ENCODE data around the gene ISY1.
"Not testable (repeated sequence)": the region's sequence is repeated elsewhere in the genome, so short reads cannot be mapped to it uniquely, and the experiment has no call there.

ISY1 gene

DNA sequence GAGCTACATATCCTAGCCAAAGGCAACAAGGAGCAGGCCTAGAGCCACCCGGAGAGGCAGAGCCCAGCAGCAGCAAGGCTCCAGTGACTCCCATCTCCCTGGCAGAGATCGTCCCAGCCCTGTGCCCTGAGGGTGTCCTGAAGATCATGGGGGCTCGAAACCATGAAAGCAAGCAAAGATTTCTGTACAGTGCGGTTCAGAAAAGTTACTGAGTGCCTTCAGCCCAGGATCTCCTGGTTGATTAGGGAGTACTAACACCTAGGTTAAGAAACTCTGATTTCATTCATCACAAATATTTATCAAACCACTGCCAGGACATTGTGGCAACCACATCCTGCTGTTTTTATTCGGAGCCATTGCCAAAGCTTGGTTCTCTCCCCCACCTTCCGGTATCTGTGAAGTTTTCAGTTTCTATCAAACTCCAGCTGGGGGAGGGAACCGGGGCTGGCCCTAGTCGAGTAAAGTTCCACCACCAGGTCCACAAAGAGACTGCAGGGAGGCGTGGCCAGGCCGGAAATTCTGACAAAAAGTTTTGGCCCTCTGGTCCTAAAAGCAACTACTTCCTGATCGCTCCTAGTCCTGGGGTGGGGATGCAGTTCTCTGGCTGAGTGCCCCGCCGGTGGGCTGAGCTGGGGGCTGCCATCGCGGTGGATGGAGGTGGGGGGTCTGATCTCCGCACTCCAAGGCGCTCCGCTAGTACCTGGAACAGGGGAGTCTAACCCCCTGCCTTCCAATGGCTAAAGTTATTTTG lies 40.4 kb downstream of the ISY1 start:
- DNase-seq = no peak

GRCh38 chr3:129119365-129120100 lies 41.3 kb downstream of the ISY1 start:
- DNase-seq = no peak

- DNase-seq = no peak
These were observed 42.1 kb downstream of the ISY1 start for GRCh38 chr3:129118745-129119144.

GRCh38 chr3:129117134-129117533 lies 43.7 kb downstream of the ISY1 start:
- DNase-seq = no peak

DNA sequence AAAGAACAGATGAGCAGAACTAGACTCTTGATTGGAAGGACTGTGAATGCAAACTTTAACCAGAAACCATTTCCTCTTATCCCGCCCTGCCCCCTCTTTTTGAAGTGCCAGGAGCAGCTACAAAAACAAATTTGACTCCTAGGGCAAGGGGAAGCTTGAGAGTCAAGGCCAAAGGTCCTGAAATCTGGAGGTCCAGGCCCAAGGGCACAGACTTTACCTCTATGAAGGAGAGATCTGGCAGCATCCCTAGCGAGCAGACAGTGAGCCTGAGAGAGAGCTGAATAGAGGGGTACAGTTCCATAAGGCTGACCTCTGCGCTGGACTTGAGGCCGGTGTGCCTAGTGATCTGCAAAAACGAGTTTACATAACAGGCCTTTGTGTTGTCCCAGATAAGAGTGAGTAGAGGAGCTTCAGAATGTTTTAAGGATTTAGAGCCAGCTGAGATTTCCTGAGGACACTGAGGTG lies 44.3 kb downstream of the ISY1 start:
- DNase-seq = no peak

DNA sequence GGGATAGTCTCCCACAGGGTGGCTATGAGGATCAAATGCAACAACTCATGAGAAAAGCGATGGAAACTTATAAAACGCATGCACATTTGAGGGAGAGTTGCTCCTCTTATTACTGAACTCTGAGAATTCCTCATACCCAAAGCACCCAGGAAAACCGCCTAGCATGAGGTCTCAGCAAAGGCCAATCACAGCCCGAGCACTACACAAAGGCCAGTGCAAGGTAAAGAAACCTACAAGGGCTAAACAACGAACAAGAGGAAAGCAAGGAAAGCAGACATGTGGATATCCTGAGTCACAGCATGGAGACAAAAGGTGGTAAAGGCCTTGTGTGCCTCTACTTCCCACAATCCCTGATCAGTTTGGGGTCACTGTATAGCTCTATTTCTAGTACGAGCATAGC lies 46.4 kb downstream of the ISY1 start:
- DNase-seq = no peak

- no peak for DNase-seq
These were observed 48.4 kb downstream of the ISY1 start for GRCh38 chr3:129112308-129113052.

- not testable (repeated sequence) for DNase-seq
These were observed 49.6 kb downstream of the ISY1 start for GRCh38 chr3:129111076-129111780.

DNA sequence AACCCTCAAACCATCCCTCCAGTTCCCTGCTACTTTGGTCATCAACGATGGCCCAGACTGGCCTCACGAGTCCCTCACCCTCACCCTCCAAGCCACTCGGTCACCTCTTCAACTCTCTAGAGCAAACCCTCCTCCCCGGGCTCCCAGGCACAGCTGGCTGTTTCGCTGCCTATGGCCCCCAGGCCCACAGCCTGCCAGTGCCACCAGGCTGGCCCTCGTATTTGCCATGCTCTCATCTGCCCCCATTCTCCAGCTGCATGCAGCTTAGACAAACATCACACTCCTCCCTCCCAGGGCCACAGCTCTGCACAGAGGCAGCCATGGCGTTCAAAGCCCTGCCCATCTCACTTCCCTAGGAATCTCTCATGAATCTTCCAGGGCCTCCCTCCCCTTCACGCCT lies 53.1 kb downstream of the ISY1 start:
- peak; percentile 51 for DNase-seq

GRCh38 chr3:129106866-129107565 lies 53.8 kb downstream of the ISY1 start:
- DNase-seq = peak; percentile 75

DNA sequence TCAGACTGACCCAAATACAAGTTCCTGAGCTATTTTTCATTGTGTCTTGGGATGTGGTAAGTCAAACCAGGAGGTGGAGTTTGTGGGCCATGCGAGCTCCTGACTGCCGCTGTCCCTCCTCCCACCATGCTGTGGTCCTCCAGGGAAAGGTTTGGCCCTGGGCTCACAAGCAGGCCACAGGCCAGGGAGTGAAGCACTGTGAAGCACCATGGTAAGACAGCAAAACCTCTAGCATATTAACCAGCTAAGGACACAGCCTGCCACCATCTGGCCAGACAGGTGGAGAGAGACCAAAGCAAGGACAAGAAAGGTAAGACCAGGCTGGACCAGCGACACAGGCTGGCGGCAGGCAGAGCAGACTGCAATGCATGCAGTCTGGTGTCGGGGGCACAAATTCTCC lies 54.5 kb downstream of the ISY1 start:
- peak; percentile 43 for DNase-seq

DNA sequence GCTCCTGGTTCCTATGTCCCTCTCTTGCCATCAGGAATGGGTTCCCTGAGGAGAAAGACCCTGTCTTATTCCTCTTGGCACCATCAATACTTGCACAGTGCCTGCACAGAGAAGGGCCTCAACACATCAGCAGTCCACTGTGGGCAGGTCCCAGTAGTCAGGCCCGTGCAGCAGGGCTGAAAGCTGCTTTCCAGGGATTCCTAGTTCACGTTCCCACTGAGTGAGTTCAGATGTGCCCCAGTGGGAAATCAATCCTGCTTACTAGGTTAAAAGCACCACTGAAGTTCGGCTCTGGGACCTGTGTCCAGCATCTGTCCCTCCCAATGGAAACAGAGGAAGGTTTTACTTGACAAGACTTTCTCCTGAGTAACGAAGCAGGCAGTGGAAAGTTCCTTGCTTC lies 55.0 kb downstream of the ISY1 start:
- DNase-seq = no peak

DNA sequence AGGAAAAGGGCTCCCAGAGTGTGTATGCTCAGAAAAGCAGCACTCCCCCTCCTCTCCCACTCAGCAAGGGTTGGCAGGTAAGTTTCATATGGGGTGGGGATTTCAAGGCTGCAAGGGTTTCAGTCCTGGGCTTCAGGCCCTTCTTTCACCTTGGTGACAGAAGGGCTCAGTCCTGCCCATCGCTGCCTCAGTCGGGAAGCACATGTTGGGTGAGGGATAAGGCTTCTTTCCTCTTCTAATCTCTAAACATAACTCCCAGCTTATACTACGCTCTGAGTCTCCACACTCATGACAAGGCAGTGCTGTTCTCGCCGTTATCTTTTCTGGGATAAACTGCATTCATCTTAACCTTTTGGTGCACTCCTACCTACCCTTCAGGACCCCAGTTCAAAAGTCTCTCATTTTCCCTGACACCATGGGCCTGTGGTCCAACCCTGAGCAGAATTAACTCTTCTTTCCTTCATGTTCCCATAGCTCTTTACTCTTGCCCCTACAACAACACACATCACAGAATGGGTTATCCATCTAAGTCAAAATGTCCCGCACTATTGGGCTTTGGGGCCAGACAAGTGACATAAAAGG lies 56.3 kb downstream of the ISY1 start:
- no peak for DNase-seq

- no peak for DNase-seq
These were observed 56.8 kb downstream of the ISY1 start for GRCh38 chr3:129104051-129104450.

DNA sequence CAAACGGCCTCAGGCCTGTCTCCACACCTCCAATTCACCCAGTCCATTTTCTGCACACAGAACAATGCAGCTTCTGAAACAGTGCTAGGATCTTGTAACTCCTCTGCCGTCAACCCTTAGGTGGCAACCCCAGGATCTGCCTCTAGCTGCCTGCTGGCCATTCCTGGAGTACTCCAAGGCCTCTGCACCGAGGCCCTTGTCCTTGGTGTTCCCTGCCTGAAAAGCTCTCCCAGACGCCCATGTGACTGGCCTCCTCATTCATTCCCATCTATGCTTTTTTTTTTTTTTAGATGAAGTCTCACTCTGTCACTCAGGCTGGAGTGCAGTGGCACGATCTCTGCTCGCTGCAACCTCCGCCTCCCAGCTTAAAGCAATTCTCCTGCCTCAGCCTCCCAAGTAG lies 57.6 kb downstream of the ISY1 start:
- DNase-seq = no peak

DNA sequence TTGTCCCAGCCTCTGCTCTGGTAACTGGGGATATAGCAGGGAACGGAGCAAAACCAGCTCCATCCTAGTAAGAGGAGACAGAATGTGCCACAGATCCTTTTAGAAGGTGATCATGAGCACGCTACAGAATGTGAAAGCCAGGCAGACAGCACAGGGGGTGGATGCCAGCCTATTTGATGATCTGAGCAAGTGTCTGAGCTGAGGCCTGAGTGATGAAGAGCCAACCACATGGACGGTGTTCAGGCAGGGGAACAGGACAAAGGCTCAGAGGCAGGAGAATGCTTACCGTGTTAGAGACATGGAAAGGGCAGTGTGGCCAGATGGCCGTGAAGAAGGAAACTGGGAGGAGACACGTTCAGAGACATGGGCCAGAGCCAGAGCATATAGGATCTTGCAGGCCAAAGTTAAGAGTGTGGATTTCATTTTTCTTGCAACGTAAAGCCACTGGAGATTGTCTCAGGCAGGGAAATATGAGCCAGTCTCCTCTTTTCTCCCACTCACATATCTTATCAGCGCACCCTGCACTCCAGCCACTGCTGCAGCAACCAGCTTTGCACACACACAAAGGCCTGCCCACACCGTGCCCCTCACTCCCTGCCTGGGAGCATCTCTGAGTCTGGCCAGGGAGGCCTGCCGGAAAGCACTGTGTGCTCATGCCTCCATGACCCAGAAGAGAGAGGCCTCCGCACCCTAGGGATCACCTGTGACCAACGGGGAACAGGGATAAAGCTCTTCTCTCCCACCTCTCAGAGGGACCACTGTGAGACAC lies 59.3 kb downstream of the ISY1 start:
- no peak for DNase-seq

DNA sequence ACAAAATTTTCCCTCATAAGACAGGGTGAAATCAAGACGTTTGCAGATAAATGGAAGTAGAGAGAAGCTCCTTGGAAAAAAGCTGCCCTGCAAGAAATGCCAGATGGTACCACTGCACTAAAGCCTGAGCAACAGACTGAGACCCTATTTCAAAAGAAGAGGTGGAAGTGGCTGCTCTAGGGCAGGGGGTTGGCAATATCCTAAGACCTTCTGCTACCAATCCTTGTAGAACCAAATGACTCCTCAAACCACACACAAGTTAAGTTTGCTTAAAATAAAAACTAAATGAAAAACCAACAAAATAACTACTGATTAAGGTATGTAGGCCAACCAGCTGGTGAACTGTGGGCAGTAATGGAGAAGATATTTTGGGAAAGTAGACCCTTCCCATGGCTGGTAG lies 60.6 kb downstream of the ISY1 start:
- DNase-seq = no peak

DNA sequence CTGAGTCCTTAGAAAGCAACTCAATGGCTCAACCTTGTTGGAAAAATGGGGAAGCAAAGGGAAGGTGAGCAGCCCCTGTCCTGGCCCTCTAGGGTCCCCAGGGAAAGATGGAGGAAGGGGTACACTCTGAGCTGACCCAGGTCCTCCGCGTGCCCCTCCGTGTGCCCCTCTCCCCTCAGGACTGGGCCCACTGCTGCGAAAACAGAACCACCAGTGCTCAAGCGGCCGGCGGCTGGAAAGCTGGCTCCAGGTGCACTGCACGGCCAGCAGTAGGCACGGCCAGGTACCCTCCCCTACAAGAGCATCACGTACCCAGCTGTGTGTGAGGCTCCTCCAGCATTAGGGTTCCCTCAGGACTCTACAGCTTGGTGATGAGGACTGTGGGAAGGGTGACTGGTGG lies 65.6 kb downstream of the ISY1 start:
- no peak for DNase-seq

DNA sequence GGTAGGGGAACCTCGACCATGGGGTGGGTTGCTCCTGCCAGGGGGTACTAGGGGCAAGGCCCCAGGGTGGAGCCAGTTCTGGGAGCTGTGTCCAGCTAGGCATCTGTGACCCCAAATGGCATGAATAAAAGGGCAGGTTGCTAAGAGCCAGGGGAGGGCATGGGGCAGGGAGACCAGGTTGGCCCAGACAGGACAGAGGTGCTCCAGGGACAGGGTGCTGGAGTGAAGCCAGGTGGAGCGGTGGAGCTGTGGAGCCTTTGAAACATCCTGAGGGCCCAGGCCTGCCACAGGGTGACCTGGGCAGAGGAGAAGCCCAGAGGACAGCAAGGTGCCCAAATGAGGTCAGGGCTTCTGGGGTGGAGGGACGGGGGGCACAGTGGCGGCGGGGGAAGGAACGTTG lies 72.6 kb downstream of the ISY1 start:
- not testable (repeated sequence) for DNase-seq

DNA sequence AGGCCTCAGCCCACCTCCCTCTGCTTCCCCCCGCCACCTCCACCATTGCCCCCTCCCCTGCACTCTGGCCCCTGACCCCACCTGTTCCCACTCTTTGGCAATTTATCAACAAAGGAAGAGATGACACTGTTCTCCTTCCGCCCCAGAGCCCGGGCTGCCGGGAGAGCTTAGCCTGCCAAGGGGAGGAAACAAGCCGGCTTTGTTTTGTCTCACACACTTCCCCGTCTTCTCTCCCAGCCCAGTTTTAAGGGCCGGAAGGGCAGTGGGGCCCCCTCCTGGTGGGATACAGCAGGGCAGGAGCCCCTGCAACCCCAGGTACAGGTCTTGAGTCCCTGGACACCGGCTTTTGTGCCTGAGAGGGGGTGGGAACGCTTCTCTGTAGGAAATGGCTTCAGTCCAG lies 73.0 kb downstream of the ISY1 start:
- DNase-seq = not testable (repeated sequence)

DNA sequence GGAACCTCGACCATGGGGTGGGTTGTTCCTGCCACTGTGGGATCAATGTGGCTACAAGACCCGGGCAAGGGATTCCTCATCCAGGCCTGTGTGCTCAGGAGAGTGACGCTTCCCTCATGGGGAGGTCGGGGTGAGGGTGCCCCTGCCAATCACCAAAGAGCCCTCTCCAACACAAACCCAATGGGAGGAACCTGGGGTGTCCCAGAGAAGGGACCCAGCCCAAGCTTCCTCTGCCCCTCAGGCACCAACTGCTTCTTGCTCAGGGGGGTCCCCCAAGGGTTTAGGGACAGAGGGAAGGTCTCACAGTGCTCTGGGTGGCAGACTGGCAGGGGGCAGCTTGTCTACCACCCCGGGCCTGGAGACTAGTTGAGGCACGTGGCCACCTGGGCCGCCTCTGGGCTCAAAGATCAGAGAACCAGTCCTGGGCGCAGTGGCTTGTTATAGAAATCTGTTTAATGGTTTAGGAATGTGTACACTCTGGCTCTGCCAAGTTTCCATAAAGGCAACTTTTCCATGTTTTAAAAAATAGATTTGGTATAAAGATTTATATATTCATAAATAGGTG lies 73.6 kb downstream of the ISY1 start:
- DNase-seq = no peak

Measured in SHP77 treated with DMSO at 0.1 percent for 48 hours (cell line).